GM10266 (cell line): Measurements from ENCODE around the gene CHSY3.

Experiments used
- DNase-seq: peaks from one replicate; pipeline ENCODE4 v3.0.0; 2012; ENCODE audit errors: extremely low spot score
- TF ChIP-seq, protein P1 (sequence below): IDR thresholded peaks from 2 replicates; pipeline ENCODE4 v1.5.1; 2012; ENCODE audit warnings: mild to moderate bottlenecking, low read depth; ENCODE audit not compliant: control insufficient read depth, insufficient read depth; ENCODE audit errors: missing control alignments

CHSY3 gene

DNA sequence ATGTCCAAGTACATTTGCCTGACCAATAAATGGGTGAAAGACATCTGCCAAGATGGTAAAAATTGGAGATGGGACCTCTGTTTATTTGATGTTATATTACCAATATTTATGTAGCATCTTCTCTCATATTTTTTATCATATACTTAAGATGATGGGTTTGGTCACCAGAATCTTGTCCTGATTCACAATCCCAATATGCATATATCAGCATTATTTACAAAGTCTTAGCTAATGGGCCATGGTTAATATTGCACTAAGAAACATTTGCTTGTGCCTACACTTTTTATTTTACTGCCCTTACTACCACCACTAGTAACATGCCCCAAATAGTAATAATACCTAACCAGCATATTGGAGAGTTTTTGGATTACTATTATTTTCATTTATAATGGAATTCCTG, 116.7 kb downstream of the CHSY3 start:
- TF ChIP-seq, protein P1, sequence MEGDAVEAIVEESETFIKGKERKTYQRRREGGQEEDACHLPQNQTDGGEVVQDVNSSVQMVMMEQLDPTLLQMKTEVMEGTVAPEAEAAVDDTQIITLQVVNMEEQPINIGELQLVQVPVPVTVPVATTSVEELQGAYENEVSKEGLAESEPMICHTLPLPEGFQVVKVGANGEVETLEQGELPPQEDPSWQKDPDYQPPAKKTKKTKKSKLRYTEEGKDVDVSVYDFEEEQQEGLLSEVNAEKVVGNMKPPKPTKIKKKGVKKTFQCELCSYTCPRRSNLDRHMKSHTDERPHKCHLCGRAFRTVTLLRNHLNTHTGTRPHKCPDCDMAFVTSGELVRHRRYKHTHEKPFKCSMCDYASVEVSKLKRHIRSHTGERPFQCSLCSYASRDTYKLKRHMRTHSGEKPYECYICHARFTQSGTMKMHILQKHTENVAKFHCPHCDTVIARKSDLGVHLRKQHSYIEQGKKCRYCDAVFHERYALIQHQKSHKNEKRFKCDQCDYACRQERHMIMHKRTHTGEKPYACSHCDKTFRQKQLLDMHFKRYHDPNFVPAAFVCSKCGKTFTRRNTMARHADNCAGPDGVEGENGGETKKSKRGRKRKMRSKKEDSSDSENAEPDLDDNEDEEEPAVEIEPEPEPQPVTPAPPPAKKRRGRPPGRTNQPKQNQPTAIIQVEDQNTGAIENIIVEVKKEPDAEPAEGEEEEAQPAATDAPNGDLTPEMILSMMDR: no peak
- no peak for DNase-seq

DNA sequence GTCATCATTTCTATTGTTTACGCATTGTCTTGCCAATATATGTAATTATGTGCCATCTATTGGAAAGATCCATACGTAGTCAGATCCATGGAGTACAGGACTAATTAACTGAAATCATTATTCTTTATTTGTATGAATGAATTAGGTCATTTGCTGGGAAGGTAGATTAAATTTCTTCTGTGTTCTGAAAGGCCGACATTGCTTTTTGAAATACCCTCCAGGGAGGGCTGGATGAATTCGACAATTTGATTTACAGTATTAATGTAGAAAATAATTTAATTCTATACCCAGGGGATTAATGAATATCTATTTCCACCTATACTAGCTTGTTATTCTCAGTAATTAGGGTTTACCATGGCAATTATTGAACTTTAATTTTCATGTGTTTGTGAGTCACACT, 117.6 kb downstream of the CHSY3 start:
- DNase-seq: no peak
- TF ChIP-seq, protein P1: no peak

DNA sequence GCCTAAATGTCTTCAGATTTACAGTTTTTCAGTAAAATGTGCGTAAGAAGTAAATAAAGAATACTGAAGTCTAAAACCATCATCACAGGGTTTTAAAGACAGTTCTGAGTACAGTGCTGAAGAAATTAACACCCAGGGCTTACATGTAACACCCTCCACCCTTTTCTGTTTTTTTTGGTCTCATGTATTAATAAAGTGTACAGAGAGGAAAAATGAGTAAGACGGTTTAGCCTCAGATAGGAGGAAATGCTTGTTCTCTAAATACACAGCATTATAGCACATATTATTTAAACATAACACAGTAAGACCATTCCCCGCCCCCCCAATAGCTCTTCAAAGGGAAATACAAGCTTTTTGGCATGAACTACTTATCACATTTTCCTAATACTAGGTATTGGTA, 119.3 kb downstream of the CHSY3 start:
- no peak for DNase-seq
- TF ChIP-seq, protein P1: no peak

DNA sequence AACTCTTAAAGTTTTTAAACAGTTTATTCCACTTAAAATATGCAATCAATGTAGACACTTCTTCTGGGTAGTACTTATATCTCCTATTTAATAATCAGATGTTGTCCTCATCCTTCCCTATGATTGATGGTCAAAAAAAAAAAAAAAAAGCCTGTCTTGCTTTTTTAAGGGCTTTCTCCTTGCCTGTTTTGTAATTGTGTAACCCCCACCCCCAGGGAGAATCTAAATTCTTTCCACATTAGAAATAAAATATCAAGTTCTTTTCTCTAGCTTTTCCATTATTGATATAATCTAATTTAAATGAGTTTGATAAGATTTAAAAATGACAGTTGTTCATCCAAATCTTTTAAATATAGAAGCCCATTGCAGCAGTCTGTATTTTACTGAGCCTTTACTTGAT, 119.7 kb downstream of the CHSY3 start:
- no peak for DNase-seq
- TF ChIP-seq, protein P1: no peak

DNA sequence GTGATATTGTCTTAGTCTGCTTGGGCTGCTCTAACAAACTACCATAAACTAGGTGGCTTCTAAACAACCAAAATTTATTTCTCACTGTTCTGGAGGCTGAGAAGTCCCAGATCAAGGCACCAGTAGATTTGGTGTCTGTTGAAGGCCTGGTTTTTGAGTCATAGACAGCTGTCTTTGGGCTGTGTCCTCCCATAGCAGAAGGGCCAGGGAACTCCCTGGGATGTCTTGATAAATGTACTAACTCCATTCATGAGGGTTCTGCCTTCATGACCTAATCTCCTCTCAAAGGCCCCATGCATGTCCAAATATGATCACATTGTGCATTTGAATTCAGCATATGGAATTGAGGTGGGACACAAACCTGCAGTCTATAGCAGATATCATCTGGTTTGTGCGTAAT, 121.2 kb downstream of the CHSY3 start:
- DNase-seq: no peak
- TF ChIP-seq, protein P1: no peak

DNA sequence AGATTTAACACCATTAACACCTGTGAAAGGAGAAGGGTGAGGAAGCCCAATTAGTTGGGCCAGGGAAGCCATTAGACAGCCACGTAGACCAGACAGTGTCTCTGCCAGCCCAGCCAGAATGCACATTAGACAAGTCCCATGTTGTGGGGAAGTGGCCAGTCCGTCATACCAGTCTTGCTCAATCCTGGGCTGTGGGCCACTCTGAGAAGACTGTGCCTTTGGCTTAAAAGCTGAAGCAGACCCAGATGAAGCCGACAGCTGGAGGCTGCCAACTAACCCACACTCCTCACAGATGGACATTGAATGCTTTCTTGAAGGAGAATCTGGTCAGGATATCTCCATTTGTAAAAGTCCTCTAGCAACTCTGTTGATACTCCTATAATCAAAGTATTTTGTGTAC, 128.5 kb downstream of the CHSY3 start:
- TF ChIP-seq, protein P1: no peak
- DNase-seq: no peak

DNA sequence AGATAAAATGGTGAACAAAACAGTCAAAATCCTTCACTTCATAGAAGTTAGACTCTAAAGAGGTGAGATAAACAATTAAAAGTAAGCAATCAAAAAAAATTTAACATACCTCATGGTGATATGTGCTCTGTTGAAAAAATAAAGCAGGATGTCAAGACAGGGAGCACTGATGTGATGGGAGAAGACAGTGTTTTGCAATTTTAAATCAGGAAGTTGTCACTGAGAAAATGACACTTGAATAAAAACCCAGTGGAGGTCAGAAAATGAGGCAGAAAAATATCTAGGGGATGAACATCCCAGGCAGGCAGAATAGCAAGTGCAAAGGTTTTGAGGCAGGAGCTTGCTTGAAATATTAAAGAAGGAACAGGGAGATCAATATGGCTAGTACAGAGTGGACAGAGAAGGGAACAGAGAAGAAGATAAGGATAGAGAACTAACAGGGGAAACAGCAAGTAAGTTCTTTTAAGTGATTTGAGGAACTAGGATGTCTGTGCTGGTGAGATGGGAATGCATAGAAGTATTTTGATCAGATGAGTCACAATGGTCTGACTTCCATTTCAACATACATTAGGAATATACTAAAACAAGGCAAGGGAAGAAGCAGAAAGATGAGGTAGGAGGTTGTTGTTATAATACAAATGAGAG, 130.4 kb downstream of the CHSY3 start:
- DNase-seq: no peak
- TF ChIP-seq, protein P1: no peak
